Stimulated activated naive CD4-positive, alpha-beta T cell (primary cell): ENCODE measurements around the gene STIM2.

Experiments used
- DNase-seq, 6 experiments: peaks; one replicate each; lab custom pipeline; 2025; lab: John Stamatoyannopoulos, UW

Gene STIM2

DNA sequence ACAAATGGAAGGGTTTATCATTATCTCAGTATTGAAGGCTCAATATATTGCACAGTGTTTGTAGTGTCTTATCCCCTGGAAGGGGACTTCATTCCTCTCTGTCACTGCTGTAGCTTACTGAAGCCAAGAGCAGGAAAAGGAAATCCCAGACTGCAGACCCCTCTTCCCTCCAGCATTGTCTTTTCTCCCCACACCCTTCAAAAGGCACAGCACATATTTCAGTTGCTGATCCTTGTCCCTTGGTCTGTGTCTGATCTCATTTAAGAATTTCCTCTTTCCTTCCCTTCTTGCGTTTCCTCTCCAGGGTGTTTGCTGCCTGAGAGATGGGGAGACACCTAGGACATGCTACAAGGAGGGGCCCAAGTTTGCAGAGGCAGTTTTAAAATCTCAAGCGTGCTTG, 40.1 kb downstream of the STIM2 start:
- no peak for DNase-seq

GRCh38 chr4:26905172-26905571, 44.5 kb downstream of the STIM2 start:
- DNase-seq, result no peak

- DNase-seq, result no peak
Observed at GRCh38 chr4:26907731-26908599, 47.3 kb downstream of the STIM2 start.

DNA sequence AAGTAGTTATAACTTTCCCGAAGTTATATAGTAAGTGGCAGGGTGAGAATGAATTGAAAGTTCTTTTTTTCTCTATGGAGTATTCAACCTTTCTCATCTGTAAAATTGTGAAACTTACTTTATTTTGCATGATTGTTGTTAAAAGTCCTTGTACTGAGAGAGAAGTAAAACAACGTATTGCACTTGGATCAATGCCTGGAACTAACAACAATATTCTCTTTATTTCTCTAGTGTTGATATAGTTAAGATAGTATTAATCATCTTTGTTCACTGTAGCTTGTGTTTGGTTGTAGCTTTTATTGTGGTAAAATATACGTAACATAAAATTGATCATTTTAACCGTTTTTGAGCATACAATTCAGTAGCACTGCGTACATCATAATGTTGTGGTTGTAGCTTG, 48.7 kb downstream of the STIM2 start:
- DNase-seq, result no peak

DNA sequence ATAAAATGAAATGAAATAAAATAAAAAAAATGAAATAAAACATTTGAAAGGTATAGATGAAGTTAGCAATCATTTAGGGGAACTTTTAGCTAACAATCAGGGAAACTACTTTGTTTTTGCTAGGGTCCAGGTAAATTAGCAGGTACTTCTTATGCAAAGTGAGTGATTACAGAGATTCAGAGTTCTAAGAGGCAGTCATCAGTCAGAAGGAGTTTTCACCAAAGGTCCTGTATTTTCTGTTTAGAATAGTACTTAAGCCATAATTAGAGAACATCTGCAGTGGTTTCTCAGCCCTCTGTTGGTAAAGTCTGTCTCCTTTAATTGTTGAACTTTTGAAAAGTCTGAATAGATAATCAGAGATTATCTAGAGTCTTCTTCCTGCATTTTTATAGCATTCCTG, 50.6 kb downstream of the STIM2 start:
- DNase-seq, result no peak

DNA sequence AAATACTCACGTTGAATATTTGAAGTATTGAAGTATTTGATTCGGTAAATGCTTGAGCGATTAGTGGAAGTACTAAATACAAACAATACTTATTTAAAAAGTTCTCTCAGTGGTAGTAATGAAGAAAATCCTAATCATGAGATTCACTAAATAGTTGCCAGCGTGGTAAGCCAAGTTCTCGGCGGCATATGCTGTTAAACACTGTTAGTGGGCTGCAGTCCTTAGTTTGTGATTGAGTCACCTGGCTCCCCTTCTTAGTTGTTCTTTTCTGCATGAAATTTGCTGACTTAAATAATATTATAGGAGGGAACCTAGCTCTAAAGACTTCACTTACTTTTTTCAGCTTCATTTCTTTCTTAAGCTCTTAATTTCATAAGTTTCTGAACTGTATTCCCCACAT, 51.4 kb downstream of the STIM2 start:
- no peak for DNase-seq

- DNase-seq, result no peak
Observed at GRCh38 chr4:26912810-26913209, 52.2 kb downstream of the STIM2 start.

GRCh38 chr4:26916195-26916594, 55.6 kb downstream of the STIM2 start:
- DNase-seq, result no peak

DNA sequence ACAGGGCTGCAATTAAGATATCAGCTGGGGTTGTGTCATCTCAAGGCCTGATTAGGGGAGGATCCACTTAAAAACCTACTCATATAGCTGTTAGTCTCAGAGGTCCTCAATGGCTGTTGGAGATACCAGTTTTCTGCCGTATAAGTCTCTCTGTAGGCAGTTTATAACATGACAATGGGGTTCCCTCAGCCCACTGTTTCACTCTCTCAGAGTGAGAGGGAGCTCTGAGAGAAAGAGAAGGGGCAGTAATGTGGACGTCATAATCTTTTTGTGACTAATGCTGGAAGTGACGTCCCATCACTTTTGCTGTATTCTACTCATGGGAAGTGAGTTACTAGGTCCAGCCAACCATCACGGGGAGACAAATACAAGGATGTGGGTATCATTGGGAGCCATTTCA, 70.3 kb downstream of the STIM2 start:
- no peak for DNase-seq

DNA sequence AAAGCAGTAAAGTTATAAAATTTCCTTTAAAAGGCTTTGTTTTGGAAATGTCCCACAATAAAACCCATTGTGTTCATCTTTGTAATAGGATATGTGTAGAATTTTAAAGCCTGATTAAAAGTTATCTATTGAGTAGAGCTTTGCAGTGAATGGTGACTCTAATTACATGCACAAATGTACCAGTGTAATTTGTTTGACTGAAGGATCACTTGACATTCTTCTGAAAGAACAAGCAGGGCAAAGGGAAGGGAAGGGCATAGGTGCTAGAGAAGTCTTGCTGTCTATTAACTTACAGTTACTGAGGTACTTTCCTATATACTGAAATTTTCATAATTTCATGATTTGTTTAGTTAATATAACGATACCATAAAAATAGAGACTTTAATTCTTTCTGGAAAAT, 70.8 kb downstream of the STIM2 start:
- DNase-seq, result no peak

DNA sequence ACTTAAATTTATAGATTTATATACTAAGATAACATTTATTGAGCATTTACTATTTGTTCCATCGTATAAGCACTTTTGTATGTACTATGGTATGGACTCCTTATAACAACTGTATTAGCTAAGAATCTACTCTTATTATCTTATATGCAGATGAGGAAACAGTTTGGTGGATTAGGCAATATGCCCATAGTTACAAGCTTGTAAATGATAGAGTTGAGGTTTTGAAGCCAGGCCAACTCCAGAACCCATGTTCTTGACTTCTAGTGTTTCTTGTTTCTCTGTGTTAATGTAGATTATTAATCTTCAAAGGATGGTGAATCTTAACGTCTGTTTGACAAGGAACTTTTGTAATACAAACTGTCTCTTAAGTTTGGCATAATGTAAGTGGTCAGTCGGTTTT, 71.3 kb downstream of the STIM2 start:
- no peak for DNase-seq

DNA sequence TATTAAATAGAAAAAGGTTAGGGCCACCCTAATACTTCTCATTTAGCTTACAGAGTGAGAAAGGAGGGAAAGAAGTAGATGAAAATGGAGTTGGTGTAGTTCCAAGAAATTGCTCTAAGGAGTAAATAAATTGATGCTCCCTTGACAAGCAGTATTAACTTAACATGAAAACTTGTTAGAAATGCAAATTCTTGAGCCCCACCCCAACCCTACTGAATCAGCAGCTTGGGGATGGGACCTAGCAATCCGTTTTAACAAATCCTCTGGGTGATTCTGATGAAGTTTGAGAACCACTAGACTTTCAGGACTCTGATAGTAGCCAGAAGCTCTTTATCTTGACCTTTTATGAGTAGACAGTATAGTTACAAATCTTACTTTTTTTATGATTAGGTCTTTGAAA, 74.8 kb downstream of the STIM2 start:
- no peak for DNase-seq

- no peak for DNase-seq
Observed at GRCh38 chr4:26936284-26937065, 75.8 kb downstream of the STIM2 start.

GRCh38 chr4:26937139-26937538, 76.5 kb downstream of the STIM2 start:
- no peak for DNase-seq

DNA sequence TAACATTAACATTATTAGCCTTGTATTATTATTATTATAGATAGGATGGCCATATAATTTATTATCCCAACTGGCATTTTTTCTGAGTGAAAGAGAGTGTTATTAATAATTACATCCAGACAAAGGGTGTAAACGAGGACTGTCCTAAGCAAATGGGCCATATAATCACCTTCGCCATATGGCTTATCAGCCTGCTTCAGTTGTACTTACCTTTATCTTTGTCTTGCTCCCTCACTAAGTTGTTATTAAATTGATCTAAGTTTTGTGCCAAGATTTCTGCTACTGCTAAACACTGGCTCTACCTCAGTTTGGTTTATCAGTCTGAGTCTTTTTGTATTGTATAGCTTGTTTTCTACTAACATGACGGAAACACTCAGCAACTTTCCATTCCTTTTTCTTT, 76.9 kb downstream of the STIM2 start:
- no peak for DNase-seq

DNA sequence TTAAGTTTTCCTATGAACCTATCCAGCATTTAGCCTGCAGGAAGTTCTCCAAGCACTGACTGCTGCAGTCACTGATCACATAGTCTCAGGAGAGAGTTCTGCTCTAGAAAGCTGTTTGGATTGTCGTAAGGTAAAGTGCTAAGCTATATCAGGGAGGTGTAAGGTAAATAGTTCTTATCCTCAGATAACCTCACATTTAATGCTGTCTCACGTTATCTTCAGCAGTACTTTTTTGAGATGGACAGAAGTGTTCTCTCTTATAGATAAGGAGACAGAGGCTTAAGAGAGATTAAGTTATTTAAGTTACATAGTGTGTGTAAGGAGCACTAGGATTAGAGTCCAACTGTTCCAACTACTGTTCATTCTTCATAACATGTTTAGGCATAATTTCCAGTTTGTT, 77.9 kb downstream of the STIM2 start:
- no peak for DNase-seq

- DNase-seq, result no peak
Observed at GRCh38 chr4:26941951-26942350, 81.3 kb downstream of the STIM2 start.

- no peak for DNase-seq
Observed at GRCh38 chr4:26942871-26943270, 82.2 kb downstream of the STIM2 start.

DNA sequence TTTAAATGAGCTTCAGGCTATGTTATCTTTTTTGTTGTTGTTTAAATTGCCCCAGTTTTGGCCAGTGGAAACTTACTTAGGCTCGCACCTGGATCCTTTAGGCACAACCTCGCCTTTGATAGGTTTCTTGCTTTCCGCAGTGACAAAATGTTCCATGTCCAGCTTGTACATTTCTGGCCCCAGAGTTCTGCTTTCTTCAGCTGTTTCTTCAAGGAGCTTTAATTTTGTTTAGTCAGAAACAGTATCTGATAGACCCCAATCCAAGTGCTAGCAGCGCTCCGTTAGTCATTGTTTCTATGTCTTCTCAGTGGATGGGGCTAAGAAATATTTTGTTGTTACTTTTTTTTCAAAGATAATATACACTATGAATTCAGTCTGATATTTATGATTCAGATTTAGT, 82.8 kb downstream of the STIM2 start:
- no peak for DNase-seq

- no peak for DNase-seq
Observed at GRCh38 chr4:26945794-26946193, 85.2 kb downstream of the STIM2 start.

- no peak for DNase-seq
Observed at GRCh38 chr4:26947318-26947717, 86.7 kb downstream of the STIM2 start.

- no peak for DNase-seq
Observed at GRCh38 chr4:26950446-26950845, 89.8 kb downstream of the STIM2 start.

DNA sequence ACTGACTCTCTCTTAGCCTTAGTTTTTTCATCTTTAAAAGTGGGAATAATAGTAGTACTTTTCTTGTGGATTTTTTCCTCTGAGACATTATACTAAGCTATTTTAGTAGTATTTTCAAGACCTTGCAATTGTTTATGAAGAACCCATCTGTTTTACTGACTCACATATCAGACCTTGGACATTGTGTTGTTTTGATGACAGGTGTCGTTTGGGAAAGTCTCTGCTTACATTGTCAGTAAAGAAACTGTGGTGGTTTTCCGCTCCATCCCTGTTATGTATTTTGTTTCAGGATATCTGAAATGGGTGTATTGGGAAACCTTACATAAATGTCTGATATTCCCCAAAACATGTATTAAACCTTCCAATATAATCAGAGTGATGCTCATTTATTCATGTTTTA, 92.2 kb downstream of the STIM2 start:
- DNase-seq, result no peak
